Tibial artery (tissue), 4 donors: Measurements from ENCODE around the gene CSRNP3.

ENCODE experiments used
- DNase-seq, 2 donors: peaks; one replicate each; pipeline ENCODE4 v3.0.0-alpha.2; 2019
- H3K27ac ChIP-seq, 2 donors: fragments of 200-600 bp; sonication (generic) in 1 of 2; 1 replicate in 1 of 2; 2 replicates in 1 of 2; pipeline ENCODE4 v1.5.1; 2018 to 2019; ENCODE audit warnings: mild to moderate bottlenecking in 1 of 2
- H3K27me3 ChIP-seq, 2 donors: fragments of 200-600 bp; sonication (generic) in 1 of 2; one replicate each; pipeline versions ENCODE4 v1.5.1 to v1.6.0; 2016 to 2019
- H3K36me3 ChIP-seq, 3 donors: fragments of 200-600 bp; sonication (generic) in 2 of 3; one replicate each; pipeline ENCODE4 v1.5.1; 2016 to 2019; ENCODE audit warnings: mild to moderate bottlenecking in 2 of 3
- H3K4me1 ChIP-seq, 4 donors: fragments of 200-600 bp; sonication (generic) in 2 of 4; 1 replicate in 3 of 4; 2 replicates in 1 of 4; pipeline ENCODE4 v1.5.1; 2016 to 2019
- H3K4me3 ChIP-seq, 2 donors: fragments of 200-600 bp; sonication (generic) in 1 of 2; 1 replicate in 1 of 2; 2 replicates in 1 of 2; pipeline ENCODE4 v1.5.1; 2018 to 2019; ENCODE audit warnings: mild to moderate bottlenecking in 2 of 2
- H3K9me3 ChIP-seq, 3 donors: fragments of 200-600 bp; sonication (generic) in 1 of 3; one replicate each; pipeline ENCODE4 v1.5.1; 2016 to 2019
- CTCF ChIP-seq, 2 experiments: fragments of 200-600 bp in 1 of 2; fragments of 450-650 bp in 1 of 2; IDR thresholded peaks; one replicate each; pipeline ENCODE4 v1.5.1; 2017 to 2019; ENCODE audit warnings: antibody characterized with exemption in 2 of 2, mild to moderate bottlenecking in 1 of 2, moderate library complexity in 1 of 2
- intact Hi-C: fragments of 100-400 bp; cut with DNase I; formaldehyde crosslinking; loops from one replicate; pipeline ENCODE4 v1.15.0; 2023; ENCODE audit warnings: low total_unique reads

The CSRNP3 gene

GRCh38 chr2:165454905-165455304 is 14.6 kb upstream of the CSRNP3 start:
- H3K4me1 ChIP-seq, result no peaks in the 10 kb centered on the region
- no peak overlapping the region for H3K27ac ChIP-seq
- intact Hi-C loops, result no loop called here
- no peak for DNase-seq
- no peaks in the 10 kb centered on the region for H3K36me3 ChIP-seq
- peaks cover 0 to 8% (median 0%) of the 10 kb centered on the region in 3 donors for H3K9me3 ChIP-seq
- H3K27me3 ChIP-seq, result no peaks in the 10 kb centered on the region
- no peak overlapping the region for H3K4me3 ChIP-seq
- no peak for TF ChIP-seq CTCF (IDR thresholded peaks at IDR 0.05)

GRCh38 chr2:165456027-165456426 is 13.5 kb upstream of the CSRNP3 start:
- intact Hi-C loops, result no loop called here
- Histone ChIP-seq H3K27ac (no peak overlapping the region), H3K27me3 (no peaks in the 10 kb centered on the region), H3K4me3 (no peak overlapping the region), H3K36me3 (no peaks in the 10 kb centered on the region), H3K9me3 (peaks cover 0 to 8% (median 0%) of the 10 kb centered on the region in 3 donors), H3K4me1 (no peaks in the 10 kb centered on the region)
- no peak for TF ChIP-seq CTCF (IDR thresholded peaks at IDR 0.05)
- no peak for DNase-seq

GRCh38 chr2:165462443-165462842 is 7.1 kb upstream of the CSRNP3 start:
- intact Hi-C loops, result no loop called here
- Histone ChIP-seq H3K27ac (no peak overlapping the region), H3K9me3 (peaks cover 0 to 4% (median 0%) of the 10 kb centered on the region in 3 donors), H3K27me3 (no peaks in the 10 kb centered on the region), H3K4me1 (no peaks in the 10 kb centered on the region), H3K36me3 (no peaks in the 10 kb centered on the region), H3K4me3 (no peak overlapping the region)
- no peak for DNase-seq
- TF ChIP-seq CTCF (IDR thresholded peaks at IDR 0.05), result no peak

- Histone ChIP-seq H3K4me3 (no peak overlapping the region), H3K4me1 (peaks cover 0 to 11% (median 0%) of the 10 kb centered on the region in 4 donors), H3K9me3 (no peaks in the 10 kb centered on the region), H3K27me3 (no peaks in the 10 kb centered on the region), H3K27ac (no peak overlapping the region), H3K36me3 (no peaks in the 10 kb centered on the region)
- DNase-seq, result no peak
- TF ChIP-seq CTCF (IDR thresholded peaks at IDR 0.05), result no peak
- intact Hi-C loops, result no loop called here
These were observed 3.1 kb upstream of the CSRNP3 start for GRCh38 chr2:165466386-165466785.

GRCh38 chr2:165467921-165468320 is 1.6 kb upstream of the CSRNP3 start:
- no peaks in the 10 kb centered on the region for H3K36me3 ChIP-seq
- intact Hi-C loops, result no loop called here
- H3K9me3 ChIP-seq, result no peaks in the 10 kb centered on the region
- H3K27ac ChIP-seq, result no peak overlapping the region
- TF ChIP-seq CTCF (IDR thresholded peaks at IDR 0.05), result no peak
- no peak for DNase-seq
- no peak overlapping the region for H3K4me3 ChIP-seq
- H3K27me3 ChIP-seq, result no peaks in the 10 kb centered on the region
- peaks cover 0 to 14% (median 0%) of the 10 kb centered on the region in 4 donors for H3K4me1 ChIP-seq

GRCh38 chr2:165470361-165470760 is 863 bp downstream of the CSRNP3 start:
- Histone ChIP-seq H3K9me3 (no peaks in the 10 kb centered on the region), H3K36me3 (no peaks in the 10 kb centered on the region), H3K27ac (no peak overlapping the region), H3K27me3 (no peaks in the 10 kb centered on the region), H3K4me1 (peaks cover 0 to 14% (median 0%) of the 10 kb centered on the region in 4 donors), H3K4me3 (peak overlapping the region; percentile 47 to 53)
- DNase-seq, result no peak
- no peak for TF ChIP-seq CTCF (IDR thresholded peaks at IDR 0.05)
- intact Hi-C loops, result no loop called here
